ENCODE measurements around the gene ANGPTL4. TPM values are rescaled to one million over a fixed set of nuclear protein-coding genes. Genes with fewer than 3 reads are reported as not detected.

ANGPTL4 gene
- total and polyA plus RNA-seq, 2 of the 13 experiments (the other 11 are each of a cell fraction or from before 2014, with no cell fraction given), result 0.80 to 21.7 TPM

DNA sequence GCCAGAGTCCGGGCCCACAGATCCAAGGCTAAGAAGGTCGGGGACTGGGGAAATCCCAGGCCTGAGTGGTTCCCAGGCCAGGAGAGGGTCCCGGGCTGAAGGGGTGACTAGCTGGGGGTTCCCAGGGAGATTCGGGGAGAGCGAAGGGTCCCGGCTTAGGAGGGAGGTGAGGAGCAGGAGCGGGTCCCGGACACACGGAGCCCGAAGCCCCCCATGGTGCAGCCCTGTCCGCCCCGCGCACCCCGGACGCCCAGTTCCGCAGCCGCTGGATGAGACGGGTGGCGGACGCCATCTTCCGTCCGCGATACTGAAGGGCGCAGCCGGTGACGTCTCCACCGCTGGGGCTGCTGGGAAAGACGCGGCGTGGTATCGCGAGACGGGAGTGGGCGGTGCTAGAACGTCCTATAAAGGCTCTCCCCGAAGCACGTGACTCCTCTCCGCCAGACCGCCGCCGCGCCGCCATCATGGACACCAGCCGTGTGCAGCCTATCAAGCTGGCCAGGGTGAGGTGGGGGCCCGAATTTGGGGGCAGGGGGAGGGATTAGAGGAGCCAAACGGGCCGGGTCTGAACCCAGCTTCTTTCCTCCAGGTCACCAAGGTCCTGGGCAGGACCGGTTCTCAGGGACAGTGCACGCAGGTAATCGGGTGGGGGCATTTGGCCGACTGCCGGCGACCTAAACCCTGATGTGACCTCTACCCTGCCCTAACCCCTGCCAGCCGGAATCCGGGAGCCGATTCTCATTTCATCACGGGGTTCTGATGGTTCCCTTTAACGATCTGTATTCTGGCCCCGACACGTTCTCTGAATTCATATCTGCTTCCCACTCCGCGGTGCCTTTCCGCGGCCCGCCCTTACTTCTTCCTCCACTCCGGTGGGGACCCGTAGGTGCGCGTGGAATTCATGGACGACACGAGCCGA lies 42.6 kb upstream of the ANGPTL4 start, which contains the start of the genes NDUFA7 and RPS28 (continued):
- peak; percentile 58; the same call in 1 of the 2 replicates for TF ChIP-seq ZNF205 (CRISPR knock-in tag; IDR thresholded peaks at IDR 0.05)
- no peak for TF ChIP-seq SOX13 (IDR thresholded peaks at IDR 0.05)
- TF ChIP-seq SOX13 (CRISPR knock-in tag; conservative IDR thresholded peaks at IDR 0.05 in 1 of 2, IDR thresholded peaks at IDR 0.05 in 1 of 2), result peak in 1 of 2 experiments; percentile 10; a peak in 1 of 4 replicates
- TF ChIP-seq ZXDC (CRISPR knock-in tag; IDR thresholded peaks at IDR 0.05), result 0 out of 2 replicates have a peak, but pooled peaks have one; percentile 68
- TF ChIP-seq ZNF792 (CRISPR knock-in tag; IDR thresholded peaks at IDR 0.05), result peak; percentile 54; the same call in 1 of the 2 replicates
- TF ChIP-seq CREM (IDR thresholded peaks at IDR 0.05), result peak; percentile 95
- TF ChIP-seq CREM (CRISPR knock-in tag; IDR thresholded peaks at IDR 0.05), result peak; percentile 73
- peak; percentile 88 for TF ChIP-seq GABPB1 (CRISPR knock-in tag; IDR thresholded peaks at IDR 0.05)
- TF ChIP-seq GATAD1 (CRISPR knock-in tag; IDR thresholded peaks at IDR 0.05), result peak; percentile 98
- peak; percentile 87 for TF ChIP-seq UBTF (CRISPR knock-in tag; IDR thresholded peaks at IDR 0.05)
- TF ChIP-seq, protein P1, sequence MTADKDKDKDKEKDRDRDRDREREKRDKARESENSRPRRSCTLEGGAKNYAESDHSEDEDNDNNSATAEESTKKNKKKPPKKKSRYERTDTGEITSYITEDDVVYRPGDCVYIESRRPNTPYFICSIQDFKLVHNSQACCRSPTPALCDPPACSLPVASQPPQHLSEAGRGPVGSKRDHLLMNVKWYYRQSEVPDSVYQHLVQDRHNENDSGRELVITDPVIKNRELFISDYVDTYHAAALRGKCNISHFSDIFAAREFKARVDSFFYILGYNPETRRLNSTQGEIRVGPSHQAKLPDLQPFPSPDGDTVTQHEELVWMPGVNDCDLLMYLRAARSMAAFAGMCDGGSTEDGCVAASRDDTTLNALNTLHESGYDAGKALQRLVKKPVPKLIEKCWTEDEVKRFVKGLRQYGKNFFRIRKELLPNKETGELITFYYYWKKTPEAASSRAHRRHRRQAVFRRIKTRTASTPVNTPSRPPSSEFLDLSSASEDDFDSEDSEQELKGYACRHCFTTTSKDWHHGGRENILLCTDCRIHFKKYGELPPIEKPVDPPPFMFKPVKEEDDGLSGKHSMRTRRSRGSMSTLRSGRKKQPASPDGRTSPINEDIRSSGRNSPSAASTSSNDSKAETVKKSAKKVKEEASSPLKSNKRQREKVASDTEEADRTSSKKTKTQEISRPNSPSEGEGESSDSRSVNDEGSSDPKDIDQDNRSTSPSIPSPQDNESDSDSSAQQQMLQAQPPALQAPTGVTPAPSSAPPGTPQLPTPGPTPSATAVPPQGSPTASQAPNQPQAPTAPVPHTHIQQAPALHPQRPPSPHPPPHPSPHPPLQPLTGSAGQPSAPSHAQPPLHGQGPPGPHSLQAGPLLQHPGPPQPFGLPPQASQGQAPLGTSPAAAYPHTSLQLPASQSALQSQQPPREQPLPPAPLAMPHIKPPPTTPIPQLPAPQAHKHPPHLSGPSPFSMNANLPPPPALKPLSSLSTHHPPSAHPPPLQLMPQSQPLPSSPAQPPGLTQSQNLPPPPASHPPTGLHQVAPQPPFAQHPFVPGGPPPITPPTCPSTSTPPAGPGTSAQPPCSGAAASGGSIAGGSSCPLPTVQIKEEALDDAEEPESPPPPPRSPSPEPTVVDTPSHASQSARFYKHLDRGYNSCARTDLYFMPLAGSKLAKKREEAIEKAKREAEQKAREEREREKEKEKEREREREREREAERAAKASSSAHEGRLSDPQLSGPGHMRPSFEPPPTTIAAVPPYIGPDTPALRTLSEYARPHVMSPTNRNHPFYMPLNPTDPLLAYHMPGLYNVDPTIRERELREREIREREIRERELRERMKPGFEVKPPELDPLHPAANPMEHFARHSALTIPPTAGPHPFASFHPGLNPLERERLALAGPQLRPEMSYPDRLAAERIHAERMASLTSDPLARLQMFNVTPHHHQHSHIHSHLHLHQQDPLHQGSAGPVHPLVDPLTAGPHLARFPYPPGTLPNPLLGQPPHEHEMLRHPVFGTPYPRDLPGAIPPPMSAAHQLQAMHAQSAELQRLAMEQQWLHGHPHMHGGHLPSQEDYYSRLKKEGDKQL (CRISPR knock-in tag; IDR thresholded peaks at IDR 0.05; ENCODE audit: low read depth), result no peak
- TF ChIP-seq SP4 (CRISPR knock-in tag; IDR thresholded peaks at IDR 0.05), result peak; percentile 55
- peak; percentile 91 to 92 for TF ChIP-seq HMGXB4 (CRISPR knock-in tag; IDR thresholded peaks at IDR 0.05; ENCODE audit: borderline replicate concordance in 1 of 2, low read depth in 1 of 2)
- no peak for TF ChIP-seq PAX8 (CRISPR knock-in tag; IDR thresholded peaks at IDR 0.05; ENCODE audit: borderline replicate concordance)
- no peak; the same call in 1 of the 2 replicates for TF ChIP-seq ZZZ3 (CRISPR knock-in tag; IDR thresholded peaks at IDR 0.05; ENCODE audit: borderline replicate concordance)
